ENCODE results near the gene SLC36A1.

DNA sequence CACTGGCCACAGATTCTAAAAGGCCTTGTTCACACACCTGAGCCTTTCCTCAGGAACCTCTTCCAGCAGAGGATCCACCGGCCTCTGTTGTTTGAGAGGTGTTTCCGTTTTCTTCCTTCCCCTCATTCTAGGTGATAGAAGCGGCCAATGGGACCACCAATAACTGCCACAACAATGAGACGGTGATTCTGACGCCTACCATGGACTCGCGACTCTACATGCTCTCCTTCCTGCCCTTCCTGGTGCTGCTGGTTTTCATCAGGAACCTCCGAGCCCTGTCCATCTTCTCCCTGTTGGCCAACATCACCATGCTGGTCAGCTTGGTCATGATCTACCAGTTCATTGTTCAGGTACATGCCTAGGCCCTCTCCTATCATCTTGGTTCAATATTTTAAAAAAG lies 20.2 kb downstream of the SLC36A1 start:
- TF ChIP-seq CTCF (IDR thresholded peaks at IDR 0.05 in 8 of 11, conservative IDR thresholded peaks at IDR 0.05 in 3 of 11) (no peak), POLR2A (IDR thresholded peaks at IDR 0.05) (no peak), POLR2AphosphoS5 (IDR thresholded peaks at IDR 0.05) (no peak)
